Right hindlimb (tissue), 1 donor: ENCODE data around the gene AK4.
"Not testable (repeated sequence)": the region's sequence is repeated elsewhere in the genome, so short reads cannot be mapped to it uniquely, and the experiment has no call there.

Source experiments
- DNase-seq: peaks from one replicate; pipeline ENCODE4 v3.0.0-alpha.2; 2018

The AK4 gene

GRCh38 chr1:65221638-65222339 is 73.8 kb downstream of the AK4 start:
- DNase-seq, result no peak

GRCh38 chr1:65222340-65222940 is 74.4 kb downstream of the AK4 start:
- no peak for DNase-seq

GRCh38 chr1:65224681-65225091 is 76.7 kb downstream of the AK4 start:
- no peak for DNase-seq

GRCh38 chr1:65225179-65225578 is 77.2 kb downstream of the AK4 start:
- no peak for DNase-seq

- no peak for DNase-seq
These were observed 81.2 kb downstream of the AK4 start for GRCh38 chr1:65229201-65229600.

- no peak for DNase-seq
These were observed 81.8 kb downstream of the AK4 start for GRCh38 chr1:65229754-65230339.

- DNase-seq, result no peak
These were observed 82.9 kb downstream of the AK4 start for GRCh38 chr1:65230731-65231481.

GRCh38 chr1:65231718-65232330 is 83.8 kb downstream of the AK4 start:
- DNase-seq, result no peak

GRCh38 chr1:65232461-65232990 is 84.5 kb downstream of the AK4 start:
- no peak for DNase-seq

GRCh38 chr1:65233782-65234181 is 85.8 kb downstream of the AK4 start:
- DNase-seq, result no peak

GRCh38 chr1:65235867-65236805 is 88.1 kb downstream of the AK4 start:
- DNase-seq, result no peak

- DNase-seq, result not testable (repeated sequence)
These were observed 89.1 kb downstream of the AK4 start for GRCh38 chr1:65237088-65237487.

GRCh38 chr1:65237503-65237902 is 89.5 kb downstream of the AK4 start:
- DNase-seq, result no peak

- no peak for DNase-seq
These were observed 90.0 kb downstream of the AK4 start for GRCh38 chr1:65238010-65238409.

GRCh38 chr1:65243491-65243890 is 95.5 kb downstream of the AK4 start:
- DNase-seq, result no peak

GRCh38 chr1:65245295-65245694 is 97.3 kb downstream of the AK4 start:
- no peak for DNase-seq

GRCh38 chr1:65247419-65248359 is 99.7 kb downstream of the AK4 start:
- DNase-seq, result no peak

- DNase-seq, result no peak
These were observed 102.8 kb downstream of the AK4 start for GRCh38 chr1:65250826-65251225.

- DNase-seq, result no peak
These were observed 105.9 kb downstream of the AK4 start for GRCh38 chr1:65253800-65254319.

- DNase-seq, result peak; percentile 76
These were observed 106.5 kb downstream of the AK4 start for GRCh38 chr1:65254320-65255034.
